Activated CD8-positive, alpha-beta memory T cell treated with anti-CD3 and anti-CD28 coated beads, Interleukin-2, amount 10 ng/mL, durations not matched to agents 7 days and 5 days (primary cell): ENCODE measurements around the gene SLC25A53. TPM values are rescaled to one million over a fixed set of nuclear protein-coding genes. Genes with fewer than 3 reads are reported as not detected.
A peak's percentile ranks its signal among the peaks of the same experiment; 100 is the strongest.

Experiments used
- ATAC-seq: fragments of 150-1000 bp; cut with Tn5 transposase; one replicate; pipeline ENCODE4 v1.10.0; 2021; ENCODE audit warnings: moderate library complexity
- CTCF ChIA-PET: fragments of 350-600 bp; sonication (Branson Sonifier 250); formaldehyde crosslinking; loops from one replicate; lab custom pipeline; 2021; ENCODE audit warnings: antibody characterized with exemption; lab: Charles Lee
- DNase-seq: peaks from one replicate; pipeline ENCODE4 v3.0.0-alpha.2; 2020
- H3K27ac Mint-ChIP-seq: one replicate; pipeline ENCODE4 v1.8.0; 2021; ENCODE audit warnings: mild to moderate bottlenecking, mixed read lengths
- H3K27me3 Mint-ChIP-seq: one replicate; pipeline ENCODE4 v1.8.0; 2021; ENCODE audit warnings: mixed read lengths
- H3K36me3 Mint-ChIP-seq: one replicate; pipeline ENCODE4 v1.8.0; 2021; ENCODE audit warnings: mild to moderate bottlenecking, mixed read lengths
- H3K4me1 Mint-ChIP-seq: one replicate; pipeline ENCODE4 v1.8.0; 2021; ENCODE audit warnings: mixed read lengths
- H3K4me3 Mint-ChIP-seq: one replicate; pipeline ENCODE4 v1.8.0; 2021; ENCODE audit warnings: mild to moderate bottlenecking, moderate library complexity, mixed read lengths
- H3K9me3 Mint-ChIP-seq: one replicate; pipeline ENCODE4 v1.8.0; 2022; ENCODE audit warnings: low read depth, mixed read lengths
- total RNA-seq, 2 experiments: library from RNA; stranded (reverse); gene quantifications; one replicate each; pipeline ENCODE4 v1.2.3, GENCODE V29; 2021

SLC25A53 gene
- total RNA-seq, result 1 to 10 TPM; 7.4 to 9.6 TPM

DNA sequence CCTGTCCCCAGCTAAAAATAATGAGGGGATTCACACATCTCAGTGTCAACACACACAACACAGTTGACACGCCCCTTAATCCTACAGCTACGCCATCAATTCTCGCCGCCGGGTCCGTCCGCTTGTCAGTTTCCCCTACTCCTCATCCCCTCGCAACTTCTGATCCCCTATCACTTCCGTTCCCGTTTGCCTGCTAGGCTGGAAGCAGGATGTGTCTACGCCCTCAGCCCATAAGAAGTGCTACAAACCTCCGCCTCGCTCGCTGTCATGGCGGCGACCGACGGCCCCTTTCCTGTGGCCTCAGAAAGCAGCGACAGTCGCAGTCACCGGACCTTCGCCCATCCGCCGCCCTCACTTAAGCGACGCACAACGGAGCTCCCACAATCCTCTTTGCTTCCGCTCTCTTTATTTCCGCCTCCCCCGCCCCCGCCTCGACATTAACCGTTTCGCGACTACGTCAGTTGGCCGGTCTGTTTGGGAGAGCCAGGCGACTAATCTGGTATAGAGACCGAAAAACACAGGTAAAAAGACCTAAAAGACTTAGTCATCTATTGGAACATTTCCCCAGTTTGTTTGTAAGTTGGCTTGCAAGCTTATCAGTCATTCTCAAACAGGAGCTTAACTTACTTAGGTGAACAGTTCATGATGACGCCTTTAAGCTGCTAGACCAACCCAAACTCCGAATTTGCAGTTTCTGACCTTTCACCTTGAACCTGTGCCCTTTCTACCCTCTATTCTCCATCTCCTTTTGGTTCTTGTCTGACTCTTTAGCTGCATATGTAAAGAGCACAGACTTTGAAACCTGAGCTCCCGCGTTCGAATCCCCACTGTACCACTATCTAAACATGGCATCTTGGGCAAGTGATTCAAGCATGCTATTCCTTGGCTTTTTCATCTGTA is at the start of gene SLC25A53:
SLC25A53 (minus strand) TSS at position 380 of the 900 bp plus-strand sequence. CDS start 51,752 bp downstream, outside the sequence.
- H3K27me3 Mint-ChIP-seq, result no peaks in the 10 kb centered on the region
- H3K27ac Mint-ChIP-seq, result peak within 1 kb of the TSS; percentile 100
- H3K4me3 Mint-ChIP-seq, result peak within 1 kb of the TSS; percentile 97
- DNase-seq, result peak; percentile 86
- CTCF ChIA-PET, result interaction anchor here (1.7 to 2.3 kb wide), 3 partner anchors 10 to 238 kb away, joined by 8 to 14 read pairs (median 12); partner anchors contain the start of genes FAM199X and ZCCHC18
- H3K4me1 Mint-ChIP-seq, result peaks cover 22% of the 10 kb centered on the region
- no peaks in the 10 kb centered on the region for H3K9me3 Mint-ChIP-seq
- peaks cover 1% of the 10 kb centered on the region for H3K36me3 Mint-ChIP-seq
- ATAC-seq, result peak; percentile 94

DNA sequence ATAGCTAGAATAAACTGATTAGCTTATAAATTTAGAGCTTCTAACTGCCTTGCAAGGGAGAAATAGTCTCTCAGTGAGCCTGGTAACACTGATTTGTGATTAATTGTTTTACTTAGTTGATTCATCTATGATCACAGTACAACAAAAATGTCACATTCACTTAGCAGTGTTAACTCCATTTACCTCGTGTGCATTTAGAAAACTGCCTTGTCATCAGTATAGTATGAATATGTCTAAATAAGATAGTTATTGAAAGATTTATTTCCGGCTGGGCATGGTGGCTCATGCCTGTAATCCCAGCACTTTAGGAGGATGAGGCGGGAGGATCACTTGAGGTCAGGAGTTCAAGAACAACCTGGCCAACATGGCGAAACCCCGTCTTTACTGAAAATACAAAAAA is 48.7 kb upstream of the SLC25A53 start:
- CTCF ChIA-PET, result no interaction called here
- Mint-ChIP-seq H3K27me3 (no peaks in the 10 kb centered on the region), H3K9me3 (no peaks in the 10 kb centered on the region), H3K4me1 (no peaks in the 10 kb centered on the region), H3K4me3 (no peak overlapping the region), H3K27ac (no peak overlapping the region), H3K36me3 (peaks cover 3% of the 10 kb centered on the region)
- no peak for ATAC-seq
- DNase-seq, result no peak

DNA sequence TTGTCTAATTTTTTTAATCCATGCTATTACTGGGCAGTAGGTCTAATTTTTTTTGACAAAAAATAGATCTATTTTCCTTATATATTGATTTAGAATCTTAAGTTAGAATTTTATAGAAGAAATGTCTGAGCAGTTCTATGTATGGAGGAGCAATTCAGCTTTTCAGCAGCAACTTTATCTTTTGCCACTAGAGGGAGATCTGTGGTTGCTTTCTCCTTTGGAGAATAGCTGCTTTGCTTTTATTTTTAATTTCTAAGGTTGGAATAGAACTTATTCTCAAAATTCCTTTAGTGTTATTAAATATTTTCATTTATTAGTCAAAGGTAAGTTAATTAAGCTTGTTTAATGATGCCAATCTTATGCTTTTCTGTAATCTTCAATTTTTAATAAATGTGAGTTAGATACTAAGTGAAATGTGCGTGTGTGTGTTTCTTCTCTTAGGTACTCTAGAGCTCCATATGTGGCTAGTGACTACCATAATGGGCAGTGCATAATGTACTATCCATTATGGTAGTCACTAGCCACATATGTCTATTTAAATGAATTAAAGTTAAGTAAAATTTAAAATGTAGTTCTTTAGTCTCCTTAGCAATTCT is 38.8 kb upstream of the SLC25A53 start:
- Mint-ChIP-seq H3K36me3 (peaks cover 2% of the 10 kb centered on the region), H3K4me1 (no peaks in the 10 kb centered on the region), H3K9me3 (no peaks in the 10 kb centered on the region), H3K27me3 (no peaks in the 10 kb centered on the region), H3K27ac (no peak overlapping the region), H3K4me3 (no peak overlapping the region)
- DNase-seq (no peak), ATAC-seq (no peak)
- CTCF ChIA-PET, result interaction anchor here (1.1 to 1.7 kb wide), 5 partner anchors 22 to 145 kb away, joined by 3 to 7 read pairs (median 4); no protein-coding TSS in a partner anchor

GRCh38 chrX:104195013-104195412 is 38.2 kb upstream of the SLC25A53 start:
- Mint-ChIP-seq H3K9me3 (no peaks in the 10 kb centered on the region), H3K4me1 (peaks cover under 1% of the 10 kb centered on the region), H3K27me3 (no peaks in the 10 kb centered on the region), H3K36me3 (peaks cover 6% of the 10 kb centered on the region), H3K27ac (no peak overlapping the region), H3K4me3 (no peak overlapping the region)
- CTCF ChIA-PET, result interaction anchor here (1.1 to 1.7 kb wide), 4 partner anchors 22 to 146 kb away, joined by 3 to 7 read pairs (median 4); no protein-coding TSS in a partner anchor
- no peak for DNase-seq
- no peak for ATAC-seq

- CTCF ChIA-PET, result no interaction called here
- no peak overlapping the region for H3K27ac Mint-ChIP-seq
- ATAC-seq (no peak), DNase-seq (no peak)
- no peak overlapping the region for H3K4me3 Mint-ChIP-seq
- no peaks in the 10 kb centered on the region for H3K9me3 Mint-ChIP-seq
- no peaks in the 10 kb centered on the region for H3K27me3 Mint-ChIP-seq
- H3K36me3 Mint-ChIP-seq, result peaks cover 9% of the 10 kb centered on the region
- peaks cover 3% of the 10 kb centered on the region for H3K4me1 Mint-ChIP-seq
Observed at GRCh38 chrX:104193485-104193884, 36.7 kb upstream of the SLC25A53 start.

DNA sequence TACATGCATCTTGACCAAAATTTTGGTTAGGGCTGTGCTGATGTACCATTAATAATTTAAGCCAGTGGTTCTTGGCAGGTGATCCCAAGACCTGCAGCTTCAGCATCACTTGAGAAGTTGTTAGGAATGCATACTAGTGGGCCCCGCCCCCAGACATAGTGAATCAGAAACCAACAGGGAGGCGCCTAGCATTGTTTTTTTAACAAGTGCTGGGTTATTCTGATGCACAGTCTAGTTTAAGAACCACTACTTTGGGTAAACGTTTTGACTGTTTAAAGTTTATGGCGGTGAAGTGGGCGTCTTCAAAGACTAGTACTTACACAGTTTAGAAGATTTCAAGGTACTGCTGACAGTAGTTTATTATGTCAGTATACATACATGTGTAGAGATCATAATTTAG is 33.0 kb upstream of the SLC25A53 start:
- Mint-ChIP-seq H3K4me3 (no peak overlapping the region), H3K9me3 (no peaks in the 10 kb centered on the region), H3K27me3 (no peaks in the 10 kb centered on the region), H3K4me1 (peaks cover 3% of the 10 kb centered on the region), H3K27ac (no peak overlapping the region), H3K36me3 (peaks cover 14% of the 10 kb centered on the region)
- CTCF ChIA-PET, result no interaction called here
- DNase-seq (no peak), ATAC-seq (no peak)

DNA sequence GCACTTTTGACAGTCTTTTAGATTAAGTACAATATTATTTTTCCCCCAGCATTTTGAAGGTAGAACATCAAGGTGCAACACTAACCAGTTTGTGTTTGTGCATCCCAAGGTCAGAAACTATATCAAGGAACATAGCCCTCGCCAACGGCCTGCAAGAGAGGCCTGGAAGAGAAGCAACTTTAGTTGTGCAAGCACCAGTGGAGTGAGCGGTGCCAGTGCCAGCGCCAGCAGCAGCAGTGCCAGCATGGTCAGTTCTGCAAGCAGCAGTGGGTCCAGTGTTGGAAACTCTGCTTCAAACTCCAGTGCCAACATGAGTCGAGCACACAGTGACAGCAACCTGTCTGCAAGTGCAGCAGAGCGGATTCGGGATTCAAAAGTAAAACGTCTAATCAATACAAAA is 31.1 kb upstream of the SLC25A53 start:
- peaks cover 15% of the 10 kb centered on the region for H3K36me3 Mint-ChIP-seq

DNA sequence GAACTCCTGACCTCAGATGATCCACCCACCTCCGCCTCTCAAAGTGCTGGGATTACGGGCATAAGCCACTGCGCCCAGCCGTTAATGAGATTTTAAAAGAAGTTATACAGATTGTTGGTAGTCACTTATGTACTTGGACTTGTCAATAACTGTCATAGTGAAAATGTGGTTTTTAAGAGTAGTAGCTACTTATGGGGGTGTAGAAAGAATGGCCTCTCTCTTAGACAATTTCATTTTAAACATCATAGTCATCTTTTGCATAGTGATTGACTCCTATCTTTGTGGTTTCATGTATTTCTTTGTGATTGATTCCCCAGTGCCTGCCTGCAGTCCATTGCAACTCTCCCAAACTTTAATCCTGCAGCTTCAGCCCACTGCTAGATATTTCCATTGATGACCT is 26.9 kb upstream of the SLC25A53 start:
- ATAC-seq (no peak), DNase-seq (no peak)

More for the DNA sequence above, 31.1 kb upstream of the SLC25A53 start:
- DNase-seq (no peak), ATAC-seq (no peak)
- H3K9me3 Mint-ChIP-seq, result no peaks in the 10 kb centered on the region
- CTCF ChIA-PET, result no interaction called here
- peaks cover 11% of the 10 kb centered on the region for H3K4me1 Mint-ChIP-seq
- no peak overlapping the region for H3K27ac Mint-ChIP-seq
- no peaks in the 10 kb centered on the region for H3K27me3 Mint-ChIP-seq
- no peak overlapping the region for H3K4me3 Mint-ChIP-seq

DNA sequence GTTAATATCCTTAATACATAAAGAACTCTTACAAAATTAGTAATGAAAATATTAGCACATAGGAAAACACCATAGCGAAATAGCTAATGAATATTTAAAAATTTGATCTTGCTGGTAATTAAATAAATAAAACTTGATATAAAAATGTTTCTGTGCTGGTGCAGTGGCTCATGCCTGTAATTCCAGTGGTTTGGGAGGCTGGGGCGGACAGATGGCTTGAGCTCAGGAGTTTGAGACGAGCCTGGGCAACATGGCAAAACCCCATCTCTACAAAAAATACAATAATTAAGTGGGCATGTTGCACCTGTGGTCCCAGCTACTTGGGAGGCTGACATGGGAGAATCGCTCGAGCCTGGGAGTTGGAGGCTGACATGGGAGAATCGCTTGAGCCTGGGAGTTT is 17.0 kb upstream of the SLC25A53 start:
- peaks cover 11% of the 10 kb centered on the region for H3K4me1 Mint-ChIP-seq
- no peaks in the 10 kb centered on the region for H3K27me3 Mint-ChIP-seq
- H3K4me3 Mint-ChIP-seq, result no peak overlapping the region
- DNase-seq (no peak), ATAC-seq (no peak)
- H3K9me3 Mint-ChIP-seq, result no peaks in the 10 kb centered on the region
- CTCF ChIA-PET, result interaction anchor here (1.5 kb wide), 1 partner anchor 17 kb away, joined by 4 read pairs; no protein-coding TSS in a partner anchor
- peaks cover 13% of the 10 kb centered on the region for H3K36me3 Mint-ChIP-seq
- H3K27ac Mint-ChIP-seq, result no peak overlapping the region

More for the DNA sequence above, 26.9 kb upstream of the SLC25A53 start:
- no peaks in the 10 kb centered on the region for H3K27me3 Mint-ChIP-seq
- H3K4me1 Mint-ChIP-seq, result peaks cover 14% of the 10 kb centered on the region
- CTCF ChIA-PET, result no interaction called here
- peaks cover 15% of the 10 kb centered on the region for H3K36me3 Mint-ChIP-seq
- H3K4me3 Mint-ChIP-seq, result no peak overlapping the region
- H3K27ac Mint-ChIP-seq, result no peak overlapping the region
- no peaks in the 10 kb centered on the region for H3K9me3 Mint-ChIP-seq

DNA sequence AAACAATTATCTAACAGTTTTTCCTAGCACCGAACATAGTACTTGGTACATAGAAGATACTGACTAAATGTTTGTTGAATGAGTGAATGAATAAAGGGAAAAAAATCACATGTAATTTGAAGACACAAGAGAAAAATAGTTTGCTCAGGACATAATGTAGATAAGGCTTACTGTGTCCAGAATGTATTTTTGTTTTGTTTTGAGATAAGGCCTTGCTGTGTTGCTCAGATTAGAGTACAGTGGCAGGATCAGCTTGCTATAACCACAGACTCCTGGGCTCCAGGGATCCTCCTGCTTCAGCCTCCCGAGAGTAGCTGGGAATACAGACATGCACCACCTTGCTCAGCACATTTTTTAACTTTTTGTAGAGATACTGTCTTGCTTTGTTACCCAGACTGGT is 16.0 kb upstream of the SLC25A53 start:
- H3K4me3 Mint-ChIP-seq, result no peak overlapping the region
- DNase-seq (no peak), ATAC-seq (no peak)
- CTCF ChIA-PET, result interaction anchor here (1.5 kb wide), 1 partner anchor 18 kb away, joined by 4 read pairs; no protein-coding TSS in a partner anchor
- H3K27ac Mint-ChIP-seq, result no peak overlapping the region
- H3K27me3 Mint-ChIP-seq, result no peaks in the 10 kb centered on the region
- H3K9me3 Mint-ChIP-seq, result no peaks in the 10 kb centered on the region
- peaks cover 20% of the 10 kb centered on the region for H3K4me1 Mint-ChIP-seq
- H3K36me3 Mint-ChIP-seq, result peaks cover 8% of the 10 kb centered on the region

- H3K9me3 Mint-ChIP-seq, result no peaks in the 10 kb centered on the region
- H3K36me3 Mint-ChIP-seq, result peaks cover 7% of the 10 kb centered on the region
- peaks cover 24% of the 10 kb centered on the region for H3K4me1 Mint-ChIP-seq
- H3K27ac Mint-ChIP-seq, result no peak overlapping the region
- ATAC-seq (no peak), DNase-seq (no peak)
- no peak overlapping the region for H3K4me3 Mint-ChIP-seq
- no peaks in the 10 kb centered on the region for H3K27me3 Mint-ChIP-seq
- CTCF ChIA-PET, result no interaction called here
Observed at GRCh38 chrX:104172121-104172520, 15.3 kb upstream of the SLC25A53 start.

DNA sequence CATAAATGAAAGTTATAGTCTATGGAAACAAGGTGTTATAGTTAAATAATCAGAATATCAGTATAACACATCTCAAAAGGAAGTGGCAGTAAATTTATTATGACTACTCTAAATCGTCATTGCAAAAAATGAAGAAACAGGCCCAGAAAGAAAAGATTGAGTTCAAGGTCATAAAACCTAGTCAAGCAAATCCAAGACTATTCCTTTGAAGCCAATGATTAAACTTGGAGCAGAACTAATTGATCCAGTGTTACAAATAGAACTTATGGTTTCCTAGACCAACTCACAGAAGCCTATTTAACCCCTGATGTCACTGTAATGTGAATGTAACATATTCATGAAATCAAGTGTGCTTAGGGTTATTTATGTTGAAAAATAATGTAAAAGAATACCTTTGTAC is 11.3 kb upstream of the SLC25A53 start:
- ATAC-seq (no peak), DNase-seq (no peak)
- Mint-ChIP-seq H3K4me1 (peaks cover 32% of the 10 kb centered on the region), H3K9me3 (no peaks in the 10 kb centered on the region), H3K27ac (peak overlapping the region; percentile 28), H3K36me3 (peaks cover 1% of the 10 kb centered on the region), H3K27me3 (no peaks in the 10 kb centered on the region), H3K4me3 (peak overlapping the region; percentile 70)
- CTCF ChIA-PET, result no interaction called here

GRCh38 chrX:104166735-104167436 is 10.1 kb upstream of the SLC25A53 start:
- peaks cover 1% of the 10 kb centered on the region for H3K36me3 Mint-ChIP-seq
- peak overlapping the region; percentile 36 for H3K27ac Mint-ChIP-seq
- H3K4me3 Mint-ChIP-seq, result peak overlapping the region; percentile 70
- H3K27me3 Mint-ChIP-seq, result no peaks in the 10 kb centered on the region
- ATAC-seq, result no peak
- CTCF ChIA-PET, result interaction anchor here (1.8 to 2.7 kb wide), 2 partner anchors 10 to 54 kb away, joined by 4 to 14 read pairs; partner anchors contain the start of gene SLC25A53
- H3K4me1 Mint-ChIP-seq, result peaks cover 32% of the 10 kb centered on the region
- DNase-seq, result no peak
- no peaks in the 10 kb centered on the region for H3K9me3 Mint-ChIP-seq
